Body of pancreas (tissue), 4 donors: ENCODE measurements around the gene KLB. TPM values are rescaled to one million over a fixed set of nuclear protein-coding genes. Genes with fewer than 3 reads are reported as not detected.

Experiments used
- ATAC-seq: fragments of 150-250 bp; one replicate; pipeline ENCODE4 v1.9.1; 2016
- DNase-seq, 4 donors: peaks; one replicate each; pipeline ENCODE4 v3.0.0-alpha.2; 2019
- H3K27ac ChIP-seq, 4 donors: fragments of 200-600 bp; sonication (generic); 1 replicate in 3 of 4; 2 replicates in 1 of 4; pipeline versions ENCODE4 v1.5.1 to v1.6.1; 2016 to 2019; ENCODE audit warnings: mild to moderate bottlenecking in 1 of 4, mixed read lengths in 1 of 4, moderate library complexity in 1 of 4
- H3K27me3 ChIP-seq, 2 donors: fragments of 200-600 bp; sonication (generic); one replicate each; pipeline ENCODE4 v1.6.0; 2016; ENCODE audit warnings: mild to moderate bottlenecking in 1 of 2
- H3K36me3 ChIP-seq, 2 donors: fragments of 200-600 bp; sonication (generic); replicated peaks in 1 of 2; 2 replicates each; pipeline ENCODE4 v1.5.1; 2016; ENCODE audit warnings: low read depth in 2 of 2; ENCODE audit not compliant: insufficient read depth in 1 of 2
- H3K4me1 ChIP-seq: fragments of 200-600 bp; sonication (generic); one replicate; pipeline ENCODE4 v1.6.0; 2016
- H3K4me3 ChIP-seq, 2 donors: fragments of 200-600 bp; sonication (generic); 1 replicate in 1 of 2; 2 replicates in 1 of 2; pipeline ENCODE4 v1.5.1; 2016 to 2019
- H3K9me3 ChIP-seq, 3 donors: fragments of 200-600 bp; sonication (generic); 1 replicate in 2 of 3; 2 replicates in 1 of 3; pipeline ENCODE4 v1.5.1; 2016
- CTCF ChIP-seq, 7 experiments: fragments of 450-650 bp in 4 of 7; fragments of 200-600 bp in 3 of 7; sonication (generic) in 3 of 7; IDR thresholded peaks; one replicate each; pipeline ENCODE4 v1.5.1; 2016 to 2019; ENCODE audit warnings: antibody characterized with exemption in 7 of 7
- POLR2A ChIP-seq, 3 donors: fragments of 450-650 bp; IDR thresholded peaks; one replicate each; pipeline ENCODE4 v1.6.1; 2016; ENCODE audit warnings: antibody characterized with exemption in 3 of 3, mild to moderate bottlenecking in 2 of 3
- WGBS, 2 donors: methylation state at CpG; one replicate each; pipeline ENCODE4 v1.1.5; 2017; 5-methylcytosine and 5-hydroxymethylcytosine counted together
- intact Hi-C: fragments of 100-400 bp; cut with DNase I; formaldehyde crosslinking; loops from one replicate; pipeline ENCODE4 v1.15.1; 2023
- total RNA-seq, 2 donors: library from RNA; depleted of rRNA; stranded (reverse); fragments of >200 nt; gene quantifications; one replicate each; pipeline ENCODE4 v1.1.0, GENCODE V29; 2016

The KLB gene
- total RNA-seq, 2 donors from 2014 or later: 2.1 to 3.6 TPM

DNA sequence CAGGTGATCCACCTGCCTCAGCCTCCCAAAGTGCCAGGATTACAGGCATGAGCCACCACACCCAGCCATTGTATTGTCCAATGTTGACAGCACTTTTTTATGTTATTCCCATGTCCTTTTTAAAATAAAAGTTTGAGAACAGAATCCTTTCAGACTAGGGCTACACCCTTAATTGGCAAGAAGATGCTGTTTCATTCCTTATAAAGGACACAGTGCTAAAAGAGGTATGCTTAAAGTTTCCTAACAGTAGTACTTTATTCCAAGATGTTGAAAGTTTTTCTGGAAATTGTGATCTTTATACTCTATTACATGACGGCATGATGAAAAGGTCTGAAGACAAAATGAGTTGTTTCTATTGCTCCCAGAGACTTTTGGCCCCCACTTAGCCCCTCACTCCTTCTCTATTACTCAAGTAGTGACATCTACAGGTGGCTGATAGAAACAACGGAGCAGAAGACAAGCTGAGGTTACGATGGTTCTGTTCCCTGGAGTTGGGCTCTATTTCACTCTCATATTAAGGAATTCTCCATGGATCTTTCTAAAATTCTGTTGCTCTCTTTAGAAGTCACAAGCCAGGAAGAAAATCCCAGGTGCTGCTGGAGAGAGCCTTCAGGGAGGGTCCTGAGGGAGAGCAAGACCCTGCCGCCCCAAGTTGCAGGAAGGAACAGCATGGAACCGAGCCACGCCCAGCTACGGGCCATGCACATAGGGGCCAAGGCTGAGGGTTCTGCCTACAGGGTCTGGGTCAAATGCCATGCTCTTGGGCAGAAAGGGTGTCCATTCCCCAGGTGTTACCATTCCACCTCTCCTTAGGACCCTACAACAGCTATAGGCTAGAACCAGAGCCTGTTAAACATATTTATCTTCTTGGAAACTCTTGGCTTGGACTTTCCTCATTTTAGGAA is 29.2 kb downstream of the KLB start:
- ATAC-seq (no peak), DNase-seq (no peak)
- intact Hi-C loops: no loop called here
- Histone ChIP-seq H3K4me3 (no peak overlapping the region), H3K27me3 (no peaks in the 10 kb centered on the region), H3K27ac (no peak overlapping the region), H3K4me1 (no peaks in the 10 kb centered on the region), H3K9me3 (no peaks in the 10 kb centered on the region), H3K36me3 (no peaks in the 10 kb centered on the region)
- WGBS, 2 donors: 67 to 82% methylated on average over 7 of the region's 7 CpGs
- TF ChIP-seq CTCF (IDR thresholded peaks at IDR 0.05) (peak in 2 of 7 experiments; percentile 10 to 15), POLR2A (IDR thresholded peaks at IDR 0.05) (no peak)

- WGBS, 2 donors: 56 to 77% methylated on average over 2 of the region's 2 CpGs
- no peaks in the 10 kb centered on the region for H3K36me3 ChIP-seq
- no peak overlapping the region for H3K27ac ChIP-seq
Observed at GRCh38 chr4:39441593-39441992, 34.9 kb downstream of the KLB start.

DNA sequence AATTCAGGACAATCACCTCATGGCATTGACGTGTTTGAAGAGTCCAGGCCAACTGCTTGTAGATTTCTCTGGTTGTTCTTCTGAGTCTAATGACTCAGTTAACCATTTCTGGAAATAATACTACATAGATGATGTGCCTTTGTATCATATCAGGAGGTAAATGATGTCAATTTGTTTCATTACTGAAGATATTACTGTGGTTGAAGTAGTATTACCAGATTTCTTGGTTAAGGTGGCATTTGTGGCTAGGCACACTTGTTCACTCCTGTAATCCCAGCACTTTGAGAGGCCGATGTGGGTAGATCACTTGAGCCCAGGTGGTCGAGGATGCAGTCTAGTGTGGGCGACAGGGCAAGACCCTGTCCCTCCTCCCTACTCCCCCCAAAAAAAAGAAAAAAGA is 36.3 kb downstream of the KLB start:
- H3K4me1 ChIP-seq: peaks cover 5% of the 10 kb centered on the region
- DNase-seq (no peak), ATAC-seq (no peak)
- no peak overlapping the region for H3K27ac ChIP-seq
- H3K4me3 ChIP-seq: no peak overlapping the region
- no peaks in the 10 kb centered on the region for H3K9me3 ChIP-seq
- intact Hi-C loops: no loop called here
- no peaks in the 10 kb centered on the region for H3K36me3 ChIP-seq
- WGBS, 2 donors: 81 to 89% methylated on average over 4 of the region's 4 CpGs
- TF ChIP-seq CTCF (IDR thresholded peaks at IDR 0.05) (no peak), POLR2A (IDR thresholded peaks at IDR 0.05) (no peak)
- no peaks in the 10 kb centered on the region for H3K27me3 ChIP-seq

More at GRCh38 chr4:39441593-39441992, 34.9 kb downstream of the KLB start:
- no peak overlapping the region for H3K4me3 ChIP-seq
- ATAC-seq: no peak
- H3K9me3 ChIP-seq: no peaks in the 10 kb centered on the region
- H3K27me3 ChIP-seq: no peaks in the 10 kb centered on the region
- no peak for DNase-seq
- intact Hi-C loops: no loop called here
- TF ChIP-seq POLR2A (IDR thresholded peaks at IDR 0.05): no peak
- no peak for TF ChIP-seq CTCF (IDR thresholded peaks at IDR 0.05)
- no peaks in the 10 kb centered on the region for H3K4me1 ChIP-seq

DNA sequence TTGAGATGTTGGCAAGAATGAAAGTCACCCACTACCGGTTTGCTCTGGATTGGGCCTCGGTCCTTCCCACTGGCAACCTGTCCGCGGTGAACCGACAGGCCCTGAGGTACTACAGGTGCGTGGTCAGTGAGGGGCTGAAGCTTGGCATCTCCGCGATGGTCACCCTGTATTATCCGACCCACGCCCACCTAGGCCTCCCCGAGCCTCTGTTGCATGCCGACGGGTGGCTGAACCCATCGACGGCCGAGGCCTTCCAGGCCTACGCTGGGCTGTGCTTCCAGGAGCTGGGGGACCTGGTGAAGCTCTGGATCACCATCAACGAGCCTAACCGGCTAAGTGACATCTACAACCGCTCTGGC is 39.7 kb downstream of the KLB start:
- Histone ChIP-seq H3K9me3 (no peaks in the 10 kb centered on the region), H3K4me1 (peaks cover 16% of the 10 kb centered on the region), H3K4me3 (no peak overlapping the region), H3K36me3 (no peaks in the 10 kb centered on the region), H3K27ac (peak overlapping the region in 2 of 4 donors; percentile 27 to 52), H3K27me3 (no peaks in the 10 kb centered on the region)
- intact Hi-C loops: no loop called here
- ATAC-seq (no peak), DNase-seq (no peak)
- TF ChIP-seq POLR2A (IDR thresholded peaks at IDR 0.05): no peak
- TF ChIP-seq CTCF (IDR thresholded peaks at IDR 0.05): no peak
- WGBS, 2 donors: 92% methylated on average over 20 of the region's 20 CpGs; no CpG with 5 or more reads in 1 of the 2 donors
